ENCODE results near the gene SGCD.

- TF ChIP-seq CTCF (IDR thresholded peaks at IDR 0.05; ENCODE audit: insufficient read depth, low read length) (no peak), REST (IDR thresholded peaks at IDR 0.05; ENCODE audit: insufficient replicate concordance, low read depth) (no peak), GABPA (IDR thresholded peaks at IDR 0.05; ENCODE audit: low read depth) (no peak), POLR2AphosphoS5 (IDR thresholded peaks at IDR 0.05; ENCODE audit: low read depth) (no peak)
Measured at GRCh38 chr5:156618601-156619000, 291.6 kb downstream of the SGCD start.
